ENCODE measurements around the gene TRAPPC14. TPM values are rescaled to one million over a fixed set of nuclear protein-coding genes. Genes with fewer than 3 reads are reported as not detected.

Gene TRAPPC14
- total and polyA plus RNA-seq, 2 of the 8 experiments (the other 6 are each of a cell fraction or from before 2014, with no cell fraction given), result 11.9 to 22.1 TPM

DNA sequence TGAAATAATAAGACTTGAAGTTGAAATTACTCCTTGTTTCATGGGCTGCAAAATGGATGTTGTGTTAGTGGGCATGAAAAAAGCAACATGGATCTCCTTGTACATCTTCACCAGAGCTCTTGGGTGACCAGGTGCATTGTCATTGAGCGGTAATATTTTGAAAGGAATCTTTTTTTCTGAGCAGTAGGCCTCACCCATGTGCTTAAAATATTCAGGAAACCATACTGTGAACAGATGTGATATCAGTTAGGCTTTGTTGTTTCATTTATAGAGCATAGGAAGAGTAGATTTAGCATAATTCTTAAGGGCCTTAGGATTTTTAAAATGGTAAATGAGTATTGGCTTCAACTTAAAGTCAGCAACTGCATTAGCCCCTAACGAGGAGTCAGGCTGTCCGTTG lies 34.4 kb upstream of the TRAPPC14 start (continued):
- TF ChIP-seq, protein P1, sequence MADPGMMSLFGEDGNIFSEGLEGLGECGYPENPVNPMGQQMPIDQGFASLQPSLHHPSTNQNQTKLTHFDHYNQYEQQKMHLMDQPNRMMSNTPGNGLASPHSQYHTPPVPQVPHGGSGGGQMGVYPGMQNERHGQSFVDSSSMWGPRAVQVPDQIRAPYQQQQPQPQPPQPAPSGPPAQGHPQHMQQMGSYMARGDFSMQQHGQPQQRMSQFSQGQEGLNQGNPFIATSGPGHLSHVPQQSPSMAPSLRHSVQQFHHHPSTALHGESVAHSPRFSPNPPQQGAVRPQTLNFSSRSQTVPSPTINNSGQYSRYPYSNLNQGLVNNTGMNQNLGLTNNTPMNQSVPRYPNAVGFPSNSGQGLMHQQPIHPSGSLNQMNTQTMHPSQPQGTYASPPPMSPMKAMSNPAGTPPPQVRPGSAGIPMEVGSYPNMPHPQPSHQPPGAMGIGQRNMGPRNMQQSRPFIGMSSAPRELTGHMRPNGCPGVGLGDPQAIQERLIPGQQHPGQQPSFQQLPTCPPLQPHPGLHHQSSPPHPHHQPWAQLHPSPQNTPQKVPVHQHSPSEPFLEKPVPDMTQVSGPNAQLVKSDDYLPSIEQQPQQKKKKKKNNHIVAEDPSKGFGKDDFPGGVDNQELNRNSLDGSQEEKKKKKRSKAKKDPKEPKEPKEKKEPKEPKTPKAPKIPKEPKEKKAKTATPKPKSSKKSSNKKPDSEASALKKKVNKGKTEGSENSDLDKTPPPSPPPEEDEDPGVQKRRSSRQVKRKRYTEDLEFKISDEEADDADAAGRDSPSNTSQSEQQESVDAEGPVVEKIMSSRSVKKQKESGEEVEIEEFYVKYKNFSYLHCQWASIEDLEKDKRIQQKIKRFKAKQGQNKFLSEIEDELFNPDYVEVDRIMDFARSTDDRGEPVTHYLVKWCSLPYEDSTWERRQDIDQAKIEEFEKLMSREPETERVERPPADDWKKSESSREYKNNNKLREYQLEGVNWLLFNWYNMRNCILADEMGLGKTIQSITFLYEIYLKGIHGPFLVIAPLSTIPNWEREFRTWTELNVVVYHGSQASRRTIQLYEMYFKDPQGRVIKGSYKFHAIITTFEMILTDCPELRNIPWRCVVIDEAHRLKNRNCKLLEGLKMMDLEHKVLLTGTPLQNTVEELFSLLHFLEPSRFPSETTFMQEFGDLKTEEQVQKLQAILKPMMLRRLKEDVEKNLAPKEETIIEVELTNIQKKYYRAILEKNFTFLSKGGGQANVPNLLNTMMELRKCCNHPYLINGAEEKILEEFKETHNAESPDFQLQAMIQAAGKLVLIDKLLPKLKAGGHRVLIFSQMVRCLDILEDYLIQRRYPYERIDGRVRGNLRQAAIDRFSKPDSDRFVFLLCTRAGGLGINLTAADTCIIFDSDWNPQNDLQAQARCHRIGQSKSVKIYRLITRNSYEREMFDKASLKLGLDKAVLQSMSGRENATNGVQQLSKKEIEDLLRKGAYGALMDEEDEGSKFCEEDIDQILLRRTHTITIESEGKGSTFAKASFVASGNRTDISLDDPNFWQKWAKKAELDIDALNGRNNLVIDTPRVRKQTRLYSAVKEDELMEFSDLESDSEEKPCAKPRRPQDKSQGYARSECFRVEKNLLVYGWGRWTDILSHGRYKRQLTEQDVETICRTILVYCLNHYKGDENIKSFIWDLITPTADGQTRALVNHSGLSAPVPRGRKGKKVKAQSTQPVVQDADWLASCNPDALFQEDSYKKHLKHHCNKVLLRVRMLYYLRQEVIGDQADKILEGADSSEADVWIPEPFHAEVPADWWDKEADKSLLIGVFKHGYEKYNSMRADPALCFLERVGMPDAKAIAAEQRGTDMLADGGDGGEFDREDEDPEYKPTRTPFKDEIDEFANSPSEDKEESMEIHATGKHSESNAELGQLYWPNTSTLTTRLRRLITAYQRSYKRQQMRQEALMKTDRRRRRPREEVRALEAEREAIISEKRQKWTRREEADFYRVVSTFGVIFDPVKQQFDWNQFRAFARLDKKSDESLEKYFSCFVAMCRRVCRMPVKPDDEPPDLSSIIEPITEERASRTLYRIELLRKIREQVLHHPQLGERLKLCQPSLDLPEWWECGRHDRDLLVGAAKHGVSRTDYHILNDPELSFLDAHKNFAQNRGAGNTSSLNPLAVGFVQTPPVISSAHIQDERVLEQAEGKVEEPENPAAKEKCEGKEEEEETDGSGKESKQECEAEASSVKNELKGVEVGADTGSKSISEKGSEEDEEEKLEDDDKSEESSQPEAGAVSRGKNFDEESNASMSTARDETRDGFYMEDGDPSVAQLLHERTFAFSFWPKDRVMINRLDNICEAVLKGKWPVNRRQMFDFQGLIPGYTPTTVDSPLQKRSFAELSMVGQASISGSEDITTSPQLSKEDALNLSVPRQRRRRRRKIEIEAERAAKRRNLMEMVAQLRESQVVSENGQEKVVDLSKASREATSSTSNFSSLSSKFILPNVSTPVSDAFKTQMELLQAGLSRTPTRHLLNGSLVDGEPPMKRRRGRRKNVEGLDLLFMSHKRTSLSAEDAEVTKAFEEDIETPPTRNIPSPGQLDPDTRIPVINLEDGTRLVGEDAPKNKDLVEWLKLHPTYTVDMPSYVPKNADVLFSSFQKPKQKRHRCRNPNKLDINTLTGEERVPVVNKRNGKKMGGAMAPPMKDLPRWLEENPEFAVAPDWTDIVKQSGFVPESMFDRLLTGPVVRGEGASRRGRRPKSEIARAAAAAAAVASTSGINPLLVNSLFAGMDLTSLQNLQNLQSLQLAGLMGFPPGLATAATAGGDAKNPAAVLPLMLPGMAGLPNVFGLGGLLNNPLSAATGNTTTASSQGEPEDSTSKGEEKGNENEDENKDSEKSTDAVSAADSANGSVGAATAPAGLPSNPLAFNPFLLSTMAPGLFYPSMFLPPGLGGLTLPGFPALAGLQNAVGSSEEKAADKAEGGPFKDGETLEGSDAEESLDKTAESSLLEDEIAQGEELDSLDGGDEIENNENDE (IDR thresholded peaks at IDR 0.05; ENCODE audit: insufficient replicate concordance, low read length), result no peak
- TF ChIP-seq CHD2 (IDR thresholded peaks at IDR 0.05; ENCODE audit: low read length), result no peak
- no peak for TF ChIP-seq JUND (IDR thresholded peaks at IDR 0.05; ENCODE audit: low read length)
- no peak for TF ChIP-seq SP1 (IDR thresholded peaks at IDR 0.05; ENCODE audit: low read depth, low read length)
- no peak for TF ChIP-seq ATF2 (IDR thresholded peaks at IDR 0.05; ENCODE audit: low read length)
- TF ChIP-seq CBX8 (IDR thresholded peaks at IDR 0.05; ENCODE audit: borderline replicate concordance, low read depth, low read length), result no peak
- TF ChIP-seq EP300 (IDR thresholded peaks at IDR 0.05; ENCODE audit: borderline replicate concordance in 1 of 2, low read depth in 2 of 2, low read length in 2 of 2), result no peak
- no peak for TF ChIP-seq RAD21 (IDR thresholded peaks at IDR 0.05 in 1 of 2, conservative IDR thresholded peaks at IDR 0.05 in 1 of 2; ENCODE audit: low read depth in 2 of 2, low read length in 2 of 2)
- TF ChIP-seq TAF7 (optimal IDR thresholded peaks at IDR 0.05; ENCODE audit: borderline replicate concordance, low read depth, low read length), result no peak
- no peak for TF ChIP-seq SUZ12 (IDR thresholded peaks at IDR 0.05; ENCODE audit: low read length)

Measured in H1 (cell line).